WTC11 (cell line): ENCODE results near the gene NAPSA. TPM values are rescaled to one million over a fixed set of nuclear protein-coding genes. Genes with fewer than 3 reads are reported as not detected.
A peak's percentile ranks its signal among the peaks of the same experiment; 100 is the strongest.
"Not testable (repeated sequence)": the region's sequence is repeated elsewhere in the genome, so short reads cannot be mapped to it uniquely, and the experiment has no call there.

Source experiments
- ATAC-seq: fragments of 200-7000 bp; cut with Tn5 transposase; 2 replicates; pipeline ENCODE4 v1.10.0; 2021; ENCODE audit warnings: mild to moderate bottlenecking, moderate library complexity
- CTCF ChIA-PET: fragments of 300-600 bp; sonication (Branson Sonifier 250); formaldehyde crosslinking; loops from one replicate; lab custom pipeline; 2021; ENCODE audit warnings: antibody characterized with exemption; lab: Charles Lee
- POLR2A ChIA-PET: fragments of 350-600 bp; sonication (Branson Sonifier 250); formaldehyde crosslinking; loops from one replicate; lab custom pipeline; 2021; ENCODE audit warnings: antibody characterized with exemption; lab: Charles Lee
- DNase-seq: peaks from one replicate; pipeline ENCODE4 v3.0.0; 2021; ENCODE audit warnings: low spot score
- H3K27ac Mint-ChIP-seq: 2 replicates; pipeline ENCODE4 v1.8.0; 2021; ENCODE audit warnings: mixed read lengths
- H3K27me3 Mint-ChIP-seq: 2 replicates; pipeline ENCODE4 v1.8.0; 2021; ENCODE audit warnings: low read depth, mild to moderate bottlenecking, moderate library complexity, mixed read lengths
- H3K36me3 Mint-ChIP-seq: 2 replicates; pipeline ENCODE4 v1.8.0; 2021; ENCODE audit warnings: mixed read lengths
- H3K4me1 Mint-ChIP-seq: 2 replicates; pipeline ENCODE4 v1.8.0; 2022; ENCODE audit warnings: mixed read lengths
- H3K4me3 Mint-ChIP-seq: 2 replicates; pipeline ENCODE4 v1.8.0; 2021; ENCODE audit warnings: mild to moderate bottlenecking, moderate library complexity, mixed read lengths
- H3K9me3 Mint-ChIP-seq: 2 replicates; pipeline ENCODE4 v1.8.0; 2021; ENCODE audit warnings: mixed read lengths
- ATF3 ChIP-seq: sonication (generic); formaldehyde crosslinking; conservative IDR thresholded peaks from 2 replicates; pipeline ENCODE4 v1.8.1; 2022; ENCODE audit warnings: mild to moderate bottlenecking, missing genetic modification reagents
- CREB1 ChIP-seq: sonication (generic); formaldehyde crosslinking; IDR thresholded peaks from 2 replicates; pipeline ENCODE4 v1.8.0; 2023; ENCODE audit warnings: mild to moderate bottlenecking, missing genetic modification reagents
- EMX1 ChIP-seq: fragments of 250-450 bp; sonication (Bioruptor Pico); IDR thresholded peaks from 2 replicates; pipeline ENCODE4 v1.8.0; 2021; ENCODE audit warnings: mild to moderate bottlenecking
- FOXP1 ChIP-seq: sonication (generic); formaldehyde crosslinking; IDR thresholded peaks from 2 replicates; pipeline ENCODE4 v1.8.0; 2022; ENCODE audit warnings: missing genetic modification reagents, mild to moderate bottlenecking, moderate library complexity, borderline replicate concordance
- GRHL2 ChIP-seq: fragments of 250-450 bp; sonication (Bioruptor Pico); IDR thresholded peaks from 2 replicates; pipeline ENCODE4 v1.8.0; 2022; ENCODE audit warnings: mild to moderate bottlenecking, moderate library complexity; ENCODE audit not compliant: insufficient replicate concordance, severe bottlenecking
- NR1H2 ChIP-seq: sonication (generic); formaldehyde crosslinking; IDR thresholded peaks from 2 replicates; pipeline ENCODE4 v1.9.0; 2021; ENCODE audit warnings: mild to moderate bottlenecking, moderate library complexity, missing genetic modification reagents
- NR2C2 ChIP-seq: sonication (generic); formaldehyde crosslinking; IDR thresholded peaks from 2 replicates; pipeline ENCODE4 v1.8.0; 2022; ENCODE audit warnings: mild to moderate bottlenecking, missing genetic modification reagents
- SP1 ChIP-seq: sonication (generic); formaldehyde crosslinking; conservative IDR thresholded peaks from 2 replicates; pipeline ENCODE4 v1.8.1; 2022; ENCODE audit warnings: missing genetic modification reagents
- ZNF416 ChIP-seq: fragments of 250-450 bp; sonication (Bioruptor Pico); IDR thresholded peaks from 2 replicates; pipeline ENCODE4 v1.9.0; 2021; ENCODE audit warnings: mild to moderate bottlenecking, inconsistent platforms
- ZNF423 ChIP-seq: fragments of 250-450 bp; sonication (Bioruptor Pico); IDR thresholded peaks from 2 replicates; pipeline ENCODE4 v2.1.2; 2022; ENCODE audit warnings: mild to moderate bottlenecking, moderate library complexity
- ZNF512 ChIP-seq: sonication (generic); formaldehyde crosslinking; IDR thresholded peaks from 2 replicates; pipeline ENCODE4 v1.8.1; 2022; ENCODE audit warnings: missing genetic modification reagents, borderline replicate concordance
- total RNA-seq: library from RNA; stranded (reverse); gene quantifications from 3 replicates; pipeline ENCODE4 v1.2.3, GENCODE V29; 2021

Gene NAPSA
- total RNA-seq, 1 experiment from 2014 or later, result 2.7 TPM

GRCh38 chr19:50331994-50332243 lies 33.5 kb downstream of the NAPSA start:
- CTCF ChIA-PET, result interaction anchor here (2.1 to 2.5 kb wide), 2 partner anchors 16 to 224 kb away, joined by 7 to 13 read pairs; no protein-coding TSS in a partner anchor
- TF ChIP-seq NR2C2 (CRISPR knock-in tag), result no peak
- TF ChIP-seq, all 79 proteins: peak for 0
- Mint-ChIP-seq H3K36me3 (no peaks in the 10 kb centered on the region), H3K9me3 (no peaks in the 10 kb centered on the region), H3K4me1 (peaks cover 49% of the 10 kb centered on the region), H3K27me3 (peaks cover 36% of the 10 kb centered on the region), H3K27ac (peak overlapping the region; percentile 98), H3K4me3 (peak overlapping the region; percentile 94)
- POLR2A ChIA-PET, result interaction anchor here (1.8 to 2.2 kb wide), 2 partner anchors 16 to 18 kb away, joined by 8 to 12 read pairs; no protein-coding TSS in a partner anchor
- DNase-seq (no peak), ATAC-seq (no peak)

GRCh38 chr19:50331221-50331993 lies 34.0 kb downstream of the NAPSA start:
- H3K27ac Mint-ChIP-seq, result peak overlapping the region; percentile 98
- no peak for ATAC-seq
- H3K4me1 Mint-ChIP-seq, result peaks cover 54% of the 10 kb centered on the region
- peaks cover 41% of the 10 kb centered on the region for H3K27me3 Mint-ChIP-seq
- DNase-seq, result peak; percentile 64
- peak overlapping the region; percentile 94 for H3K4me3 Mint-ChIP-seq
- ChIA-PET POLR2A (no interaction called here), CTCF (no interaction called here)
- no peaks in the 10 kb centered on the region for H3K36me3 Mint-ChIP-seq
- H3K9me3 Mint-ChIP-seq, result no peaks in the 10 kb centered on the region
- TF ChIP-seq GRHL2 (CRISPR knock-in tag) (no peak), ZNF512 (no peak), ATF3 (CRISPR knock-in tag) (no peak), ZNF423 (CRISPR knock-in tag) (no peak), CREB1 (CRISPR knock-in tag) (no peak), EMX1 (CRISPR knock-in tag) (no peak)

GRCh38 chr19:50330365-50331078 lies 34.9 kb downstream of the NAPSA start:
- CTCF ChIA-PET, result interaction anchor here (2.4 to 3.3 kb wide), 5 partner anchors 15 to 78 kb away, joined by 14 to 58 read pairs (median 20); no protein-coding TSS in a partner anchor
- H3K36me3 Mint-ChIP-seq, result no peaks in the 10 kb centered on the region
- DNase-seq (peak; percentile 96), ATAC-seq (peak; percentile 24)
- H3K27ac Mint-ChIP-seq, result peak overlapping the region; percentile 98
- peaks cover 50% of the 10 kb centered on the region for H3K4me1 Mint-ChIP-seq
- H3K27me3 Mint-ChIP-seq, result peaks cover 43% of the 10 kb centered on the region
- H3K4me3 Mint-ChIP-seq, result peak overlapping the region; percentile 94
- TF ChIP-seq ZNF416 (0 out of 2 replicates have a peak, but pooled peaks have one; percentile 9), SP1 (CRISPR knock-in tag) (peak; percentile 52), FOXP1 (CRISPR knock-in tag) (peak; percentile 45; the same call in 1 of the 2 replicates), NR1H2 (no peak)
- no peaks in the 10 kb centered on the region for H3K9me3 Mint-ChIP-seq
- POLR2A ChIA-PET, result no interaction called here

GRCh38 chr19:50329926-50330294 lies 35.5 kb downstream of the NAPSA start:
- TF ChIP-seq ZNF416 (0 out of 2 replicates have a peak, but pooled peaks have one; percentile 3), CREB1 (CRISPR knock-in tag) (0 out of 2 replicates have a peak, but pooled peaks have one; percentile 12)
- POLR2A ChIA-PET, result interaction anchor here (1.0 to 2.1 kb wide), 3 partner anchors 14 to 46 kb away, joined by 3 to 20 read pairs (median 4); no protein-coding TSS in a partner anchor
- CTCF ChIA-PET, result interaction anchor here (0.8 to 3.3 kb wide), 15 partner anchors 14 to 236 kb away, joined by 3 to 58 read pairs (median 10); partner anchors contain the start of gene MYH14
- Mint-ChIP-seq H3K27ac (peak overlapping the region; percentile 98), H3K4me3 (peak overlapping the region; percentile 85), H3K27me3 (peaks cover 37% of the 10 kb centered on the region), H3K4me1 (peaks cover 48% of the 10 kb centered on the region)
- ATAC-seq, DNase-seq, H3K36me3 Mint-ChIP-seq, H3K9me3 Mint-ChIP-seq: not testable (repeated sequence)
